Liver (tissue), 9 donors: ENCODE results near the gene DERL3. TPM values are rescaled to one million over a fixed set of nuclear protein-coding genes. Genes with fewer than 3 reads are reported as not detected.

Source experiments
- DNase-seq: peaks from one replicate; pipeline ENCODE4 v3.0.0-alpha.2; 2017; ENCODE audit warnings: low spot score
- H3K27ac ChIP-seq, 2 donors: one replicate each; pipeline ENCODE4 v1.7.0; 2013; ENCODE audit warnings: inconsistent platforms in 2 of 2, low read length in 2 of 2, control low read depth in 1 of 2, low read depth in 1 of 2, mild to moderate bottlenecking in 1 of 2
- H3K27me3 ChIP-seq, 4 donors: one replicate each; pipeline versions ENCODE4 v1.6.1 to v1.7.0; 2013; ENCODE audit warnings: low read length in 3 of 4, inconsistent platforms in 1 of 4, mild to moderate bottlenecking in 1 of 4, moderate library complexity in 1 of 4; ENCODE audit not compliant: control insufficient read depth in 4 of 4, insufficient read depth in 4 of 4
- H3K36me3 ChIP-seq, 4 donors: one replicate each; pipeline versions ENCODE4 v1.6.1 to v1.7.0; 2013; ENCODE audit warnings: low read length in 3 of 4, mild to moderate bottlenecking in 3 of 4, low read depth in 1 of 4, moderate library complexity in 1 of 4; ENCODE audit not compliant: control insufficient read depth in 4 of 4, insufficient read depth in 3 of 4
- H3K4me1 ChIP-seq, 4 donors: one replicate each; pipeline versions ENCODE4 v1.6.1 to v1.7.0; 2013; ENCODE audit warnings: low read length in 3 of 4, mild to moderate bottlenecking in 3 of 4, moderate library complexity in 1 of 4; ENCODE audit not compliant: control insufficient read depth in 4 of 4, insufficient read depth in 4 of 4
- H3K4me3 ChIP-seq, 3 donors: one replicate each; pipeline versions ENCODE4 v1.6.1 to v1.7.0; 2013; ENCODE audit warnings: low read length in 3 of 3, control low read depth in 1 of 3, low read depth in 1 of 3, mild to moderate bottlenecking in 1 of 3
- H3K9ac ChIP-seq, 2 donors: one replicate each; pipeline ENCODE4 v1.7.0; 2013; ENCODE audit warnings: low read length in 2 of 2, mild to moderate bottlenecking in 2 of 2, moderate library complexity in 2 of 2, control low read depth in 1 of 2, low read depth in 1 of 2
- H3K9me3 ChIP-seq, 4 donors: one replicate each; pipeline versions ENCODE4 v1.6.1 to v1.7.0; 2013; ENCODE audit warnings: low read length in 3 of 4; ENCODE audit not compliant: control insufficient read depth in 4 of 4
- ATF3 ChIP-seq: IDR thresholded peaks from 2 replicates; pipeline ENCODE4 v1.6.1; 2016; ENCODE audit warnings: antibody characterized with exemption
- CTCF ChIP-seq: fragments of 150-350 bp; IDR thresholded peaks from 2 replicates; pipeline ENCODE4 v1.5.1; 2017; ENCODE audit warnings: improper control_type of control experiment, low read depth, low read length; ENCODE audit not compliant: missing input control
- EGR1 ChIP-seq, 2 donors: IDR thresholded peaks; 2 replicates each; pipeline ENCODE4 v1.6.1; 2016 to 2018; ENCODE audit warnings: antibody characterized with exemption in 2 of 2, low read depth in 2 of 2
- FOXA1 ChIP-seq: IDR thresholded peaks from 2 replicates; pipeline ENCODE4 v1.6.1; 2016; ENCODE audit warnings: antibody characterized with exemption
- FOXA2 ChIP-seq: IDR thresholded peaks from 2 replicates; pipeline ENCODE4 v1.6.1; 2016; ENCODE audit warnings: antibody characterized with exemption
- HNF4A ChIP-seq, 2 donors: conservative IDR thresholded peaks; 2 replicates each; pipeline ENCODE4 v1.6.1; 2016; ENCODE audit warnings: antibody characterized with exemption in 2 of 2, mild to moderate bottlenecking in 2 of 2
- HNF4G ChIP-seq: IDR thresholded peaks from 2 replicates; pipeline ENCODE4 v1.6.1; 2016; ENCODE audit warnings: antibody characterized with exemption
- JUND ChIP-seq, 2 donors: IDR thresholded peaks; 2 replicates each; pipeline ENCODE4 v1.6.1; 2016; ENCODE audit warnings: antibody characterized with exemption in 2 of 2
- MAX ChIP-seq: IDR thresholded peaks from 2 replicates; pipeline ENCODE4 v1.6.1; 2016; ENCODE audit warnings: antibody characterized with exemption
- NR2F2 ChIP-seq: IDR thresholded peaks from 2 replicates; pipeline ENCODE4 v1.6.1; 2016; ENCODE audit warnings: antibody characterized with exemption
- REST ChIP-seq: IDR thresholded peaks from 2 replicates; pipeline ENCODE4 v1.6.1; 2016; ENCODE audit warnings: antibody characterized with exemption, mild to moderate bottlenecking
- SP1 ChIP-seq: IDR thresholded peaks from 2 replicates; pipeline ENCODE4 v1.6.1; 2018; ENCODE audit warnings: antibody characterized with exemption, mild to moderate bottlenecking
- ZBTB33 ChIP-seq: IDR thresholded peaks from 2 replicates; pipeline ENCODE4 v1.6.1; 2016; ENCODE audit warnings: antibody characterized with exemption
- WGBS: extraction: QIAGEN DNeasy Blood & Tissue Kit; methylation state at CpG from one replicate; pipeline ENCODE4 v1.1.7; 2013; 5-methylcytosine and 5-hydroxymethylcytosine counted together
- polyA plus RNA-seq, 2 donors: library from polyadenylated mRNA; stranded (reverse) in 1 of 2; unstranded in 1 of 2; fragments of 200-250 nt in 1 of 2; fragments of >200 nt in 1 of 2; fragmentation: Nextera tagmentation in 1 of 2; extraction: Ambion mirVana in 1 of 2; gene quantifications; one replicate each; pipeline versions ENCODE4 v1.2.1 to v1.2.3, GENCODE V29; 2013 to 2015
- total RNA-seq, 2 donors: library from RNA; depleted of rRNA; stranded (reverse); fragments of >200 nt; gene quantifications; one replicate each; pipeline ENCODE4 v1.2.3, GENCODE V29; 2014
- donor health status: healthy.
- donor health status: healthy.
- donor health status: healthy.
- donor health status: healthy.
- donor health status: healthy.

The DERL3 gene
- total and polyA plus RNA-seq, 4 donors, result 1.0 to 9.3 (median 3.9) TPM

GRCh38 chr22:23801886-23802377 is 36.9 kb downstream of the DERL3 start:
- H3K36me3 ChIP-seq, result peaks cover 9 to 56% (median 28%) of the 10 kb centered on the region in 4 donors
- 97% methylated on average over 8 of the region's 8 CpGs for WGBS

More at GRCh38 chr22:23801886-23802377, 36.9 kb downstream of the DERL3 start:
- no peaks in the 10 kb centered on the region for H3K9me3 ChIP-seq
- H3K9ac ChIP-seq, result no peak overlapping the region
- DNase-seq, result no peak
- no peak overlapping the region for H3K27ac ChIP-seq
- peaks cover 3 to 12% (median 9%) of the 10 kb centered on the region in 4 donors for H3K4me1 ChIP-seq
- no peak overlapping the region for H3K4me3 ChIP-seq
- H3K27me3 ChIP-seq, result no peaks in the 10 kb centered on the region
- no peak for TF ChIP-seq NR2F2
- no peak for TF ChIP-seq FOXA1
- TF ChIP-seq EGR1 (IDR thresholded peaks at IDR 0.05; ENCODE audit: low read depth in 2 of 2), result no peak
- TF ChIP-seq ATF3, result no peak
- TF ChIP-seq JUND (IDR thresholded peaks at IDR 0.05), result no peak
- TF ChIP-seq MAX, result no peak
- TF ChIP-seq ZBTB33, result no peak
- no peak for TF ChIP-seq FOXA2
- no peak for TF ChIP-seq CTCF
- no peak for TF ChIP-seq REST
- no peak for TF ChIP-seq HNF4G
- TF ChIP-seq HNF4A (conservative IDR thresholded peaks at IDR 0.05), result no peak
- no peak for TF ChIP-seq SP1
